Stimulated activated CD8-positive, alpha-beta memory T cell treated with anti-CD3 and anti-CD28 coated beads, Interleukin-12 subunit alpha, Interleukin-12 subunit beta, amount 100 ng/mL, for 4 hours (primary cell): ENCODE results near the gene RINL.
A peak's percentile ranks its signal among the peaks of the same experiment; 100 is the strongest.

Source experiments
- DNase-seq: peaks from one replicate; pipeline ENCODE4 v3.0.0-alpha.2; 2020; ENCODE audit warnings: low read depth

Gene RINL

DNA sequence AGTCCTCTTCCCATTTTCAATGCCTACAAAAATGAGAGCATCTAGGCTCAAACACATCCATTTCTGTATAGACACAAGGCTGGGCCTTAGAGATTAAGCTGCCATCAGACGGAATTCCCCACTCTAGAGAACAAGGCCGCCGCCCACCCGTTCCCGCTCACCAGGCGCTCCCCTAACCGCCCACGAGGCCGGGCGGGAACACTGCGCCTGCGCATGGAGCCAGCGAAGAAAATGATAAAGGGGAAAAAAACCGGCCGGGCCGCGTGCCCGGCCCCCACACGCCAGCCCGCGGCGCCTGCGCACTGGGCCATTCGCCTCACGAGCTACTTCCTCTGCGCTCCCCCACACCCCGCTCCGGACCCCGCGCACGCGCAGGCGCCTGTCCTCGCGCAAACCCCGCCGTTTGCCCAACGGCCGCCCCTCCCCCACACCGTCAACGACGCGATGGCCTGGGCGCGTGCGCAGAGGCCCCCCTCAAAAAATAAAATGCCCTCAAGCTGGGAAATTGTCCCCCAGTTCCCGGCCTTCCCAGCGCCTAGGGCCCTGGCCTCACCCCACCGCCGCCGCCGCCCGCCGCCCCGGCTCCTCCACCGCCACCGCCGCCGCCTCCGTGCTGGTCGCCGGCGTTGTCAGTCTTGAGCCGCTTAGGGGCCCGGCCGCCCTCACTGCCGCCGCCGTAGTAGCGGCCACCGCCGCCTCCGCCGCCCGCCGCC is 28.8 kb downstream of the RINL start:
- DNase-seq, result peak; percentile 99

DNA sequence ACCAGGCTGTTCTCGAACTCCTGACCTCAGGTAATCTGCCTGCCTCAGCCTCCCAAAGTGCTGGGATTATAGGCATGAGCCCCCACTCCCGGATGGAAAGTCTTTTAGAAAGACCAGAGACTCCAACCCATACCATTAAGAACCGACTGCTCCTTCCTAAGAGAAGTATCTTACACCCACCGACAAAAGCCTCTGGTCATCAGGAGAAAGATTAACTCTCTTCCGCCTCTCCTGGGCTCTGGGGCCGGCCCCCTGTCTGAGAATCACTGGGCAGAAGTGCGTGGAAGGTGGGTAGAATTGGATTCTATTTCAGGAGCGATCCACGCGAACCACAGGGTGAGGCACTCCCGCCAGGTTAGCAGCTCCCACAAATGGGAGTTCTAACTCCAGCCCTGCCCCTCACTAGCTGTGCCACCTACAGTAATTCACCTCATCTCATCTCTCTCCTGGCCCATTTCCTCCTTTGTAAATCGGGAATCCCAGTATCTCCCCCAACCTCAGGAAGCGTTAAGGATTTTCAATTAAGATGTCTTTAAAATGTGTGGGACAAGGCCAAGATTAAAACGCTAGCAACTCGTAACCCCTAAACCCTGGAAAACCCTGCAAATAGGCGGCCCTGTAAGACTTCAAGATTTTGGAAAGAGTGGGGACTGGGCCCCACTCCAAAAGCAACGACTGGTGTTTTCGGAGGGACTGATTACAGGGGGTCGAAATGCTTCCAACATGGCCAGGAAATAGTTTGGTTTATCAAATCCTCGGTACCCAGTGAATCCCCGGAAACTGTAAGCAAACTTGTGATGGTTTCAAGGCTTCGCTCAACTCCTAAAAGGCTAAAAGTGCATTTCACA is 29.6 kb downstream of the RINL start:
- no peak for DNase-seq

DNA sequence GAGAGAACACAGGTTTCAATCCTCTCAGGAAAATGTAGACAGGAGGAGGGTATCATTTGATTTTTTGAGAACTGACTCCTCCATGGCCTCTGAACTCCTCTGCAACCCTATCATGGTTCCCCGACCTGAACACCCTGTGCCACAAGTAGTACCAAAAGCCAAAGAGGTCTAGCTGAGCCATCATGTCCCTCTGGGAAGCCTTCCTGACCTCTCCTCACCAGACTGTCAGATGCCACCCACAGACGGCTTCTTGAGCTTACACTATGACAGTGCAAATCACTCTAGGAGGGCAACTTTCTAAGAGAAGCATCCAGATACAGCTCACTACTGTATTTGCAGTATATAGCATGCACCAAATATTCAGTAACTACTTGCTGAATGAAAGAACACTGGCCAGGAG is 32.0 kb downstream of the RINL start:
- no peak for DNase-seq

DNA sequence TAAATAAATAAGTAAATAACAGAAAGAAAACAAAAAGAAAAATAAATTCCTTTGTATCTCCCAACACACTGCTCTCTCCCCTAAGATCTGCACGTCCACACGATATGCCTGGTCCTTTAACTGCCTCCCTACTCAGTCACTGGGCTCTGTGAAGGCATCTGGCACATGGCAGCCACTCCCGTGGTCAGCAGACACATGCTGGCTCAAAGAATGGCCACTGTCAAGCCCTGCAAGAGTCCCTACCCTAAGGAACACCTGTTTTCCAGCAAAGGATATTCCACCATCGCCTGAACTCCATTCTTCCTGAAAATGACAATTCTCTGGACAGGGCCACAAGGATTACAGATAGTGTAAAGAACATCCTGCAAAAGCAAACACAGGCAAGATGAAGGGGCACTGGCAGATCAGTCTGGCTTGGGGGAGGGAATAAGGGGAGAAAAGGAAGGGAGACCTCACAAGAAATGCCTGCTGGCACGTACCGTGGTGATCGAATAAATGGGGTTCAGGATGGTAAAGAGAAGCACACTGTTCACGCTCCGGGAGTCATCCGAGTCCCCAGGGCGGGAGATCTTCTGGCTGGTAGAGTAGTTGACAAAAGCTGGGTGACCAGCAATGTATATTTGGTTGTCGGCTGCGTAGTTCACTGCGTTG is 32.6 kb downstream of the RINL start:
- DNase-seq, result no peak

DNA sequence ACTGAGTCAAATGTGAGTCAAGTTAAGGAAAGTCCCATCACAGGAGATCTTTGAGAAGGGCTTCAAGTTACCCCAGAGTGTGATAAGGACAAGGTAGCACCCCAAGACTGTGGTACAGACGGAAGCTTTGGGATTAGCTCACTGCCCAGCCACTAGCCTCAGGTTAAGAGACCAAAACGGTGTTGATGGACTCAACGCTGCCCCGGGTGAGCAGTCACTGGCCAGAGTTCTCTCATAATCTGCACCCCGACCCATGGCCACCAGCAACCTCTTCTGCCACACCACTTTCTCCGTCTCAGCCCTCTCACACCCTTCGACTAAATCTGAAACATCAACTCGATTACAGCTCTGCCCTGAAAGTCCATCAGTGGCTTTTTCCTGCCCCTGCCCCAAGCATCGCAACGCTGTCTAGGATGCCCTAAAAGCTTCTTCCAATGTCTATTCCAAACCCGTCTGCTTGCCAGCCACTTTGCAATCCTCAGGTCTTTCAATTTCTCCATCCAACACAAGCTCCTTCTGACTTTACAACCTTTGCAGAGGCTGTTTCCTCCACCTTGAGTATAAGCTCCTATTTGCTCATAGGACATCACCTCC is 33.9 kb downstream of the RINL start:
- no peak for DNase-seq

DNA sequence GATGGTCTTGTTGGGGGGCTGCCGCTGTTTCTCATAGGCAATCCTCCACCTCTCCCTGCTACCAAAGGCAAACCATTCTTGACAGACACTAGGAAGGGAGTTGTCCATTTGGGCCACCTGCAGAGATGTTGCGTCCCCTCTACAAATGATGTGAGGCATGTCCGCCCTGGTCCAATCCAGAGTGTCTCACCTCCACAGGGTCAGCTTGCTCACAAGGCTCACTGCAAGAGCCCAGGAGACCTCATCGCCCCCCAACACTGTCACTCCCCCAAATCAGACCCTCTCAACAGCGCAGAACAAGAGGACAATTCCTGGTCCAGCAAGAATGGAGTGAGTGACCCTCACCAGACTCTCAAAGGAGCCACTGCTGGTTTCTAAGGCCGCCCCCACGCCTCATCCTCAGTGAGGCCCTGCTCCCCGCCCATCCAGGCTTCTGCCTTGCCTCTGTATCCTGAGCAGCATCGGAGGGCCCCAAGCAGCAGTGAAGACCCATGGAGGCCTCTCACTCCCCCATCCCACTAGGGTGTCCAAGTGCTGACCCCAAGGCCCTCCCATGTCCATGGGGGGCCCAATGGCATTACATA is 34.8 kb downstream of the RINL start:
- DNase-seq, result no peak

DNA sequence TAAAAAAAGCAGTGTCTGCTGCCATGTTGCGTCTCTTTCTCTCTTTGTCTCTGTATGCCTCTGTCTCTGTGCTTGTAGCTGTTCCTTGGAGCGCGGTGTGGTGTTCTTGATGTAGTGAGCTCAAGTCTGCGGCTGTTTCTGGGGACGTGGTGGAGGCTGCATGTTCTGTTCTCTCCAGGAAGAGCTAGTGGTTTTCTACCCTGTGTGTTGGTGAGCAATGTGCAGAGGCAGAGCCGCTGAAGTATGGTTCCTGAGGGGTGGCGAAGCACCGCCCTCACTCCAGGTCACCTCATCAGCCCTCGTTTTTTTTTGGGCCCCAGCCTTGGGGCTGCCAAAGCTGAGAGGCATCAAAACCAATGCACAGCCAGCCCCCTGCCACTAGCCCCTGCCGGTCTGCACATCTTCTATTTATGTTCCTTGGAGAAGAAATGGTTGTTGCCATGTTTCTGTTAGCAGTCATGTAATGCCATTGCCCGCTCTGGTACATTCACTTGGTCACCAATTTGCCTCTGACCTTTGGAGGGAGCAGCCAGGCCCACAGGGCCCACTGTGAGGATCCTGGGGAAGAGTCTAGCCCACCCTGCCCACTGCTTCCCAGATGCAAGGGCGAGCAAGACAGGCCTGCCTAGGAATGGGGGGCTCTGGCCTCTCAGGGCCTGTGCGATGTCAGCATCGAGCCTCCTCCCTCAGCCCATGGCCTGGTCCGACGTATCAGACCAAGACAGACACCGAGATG is 35.5 kb downstream of the RINL start:
- peak; percentile 37 for DNase-seq

DNA sequence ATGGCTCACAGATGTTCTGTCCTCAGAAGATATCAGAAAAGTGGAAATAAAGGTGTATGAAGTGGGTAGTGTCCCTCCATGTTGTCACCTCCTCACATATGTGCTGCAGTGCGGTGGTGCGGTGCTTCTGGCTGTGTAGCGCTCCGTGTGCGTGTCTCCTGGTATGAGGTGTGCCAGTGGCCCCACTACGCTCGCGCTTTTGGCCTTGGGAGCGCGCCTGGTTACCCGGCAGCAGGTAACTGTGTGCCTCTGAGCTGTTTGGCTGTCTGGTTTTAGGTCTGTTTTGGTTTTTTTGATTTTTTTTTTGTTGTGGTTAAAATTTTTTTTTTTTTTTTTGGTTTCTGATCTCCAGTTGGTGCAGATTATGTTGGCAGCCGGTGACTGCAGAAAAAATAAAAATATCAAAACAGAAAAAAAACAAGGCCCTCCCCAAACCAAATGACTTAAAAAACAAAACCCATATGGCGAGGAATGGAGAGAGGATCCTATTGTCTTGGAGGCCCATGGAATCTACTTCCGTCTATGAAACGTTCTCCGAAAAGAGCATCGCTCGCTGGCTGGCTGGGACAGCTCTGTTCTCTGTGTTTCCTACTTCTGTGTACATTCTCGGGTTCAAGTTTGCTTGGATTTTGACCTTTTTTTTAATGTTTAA is 36.2 kb downstream of the RINL start:
- no peak for DNase-seq

DNA sequence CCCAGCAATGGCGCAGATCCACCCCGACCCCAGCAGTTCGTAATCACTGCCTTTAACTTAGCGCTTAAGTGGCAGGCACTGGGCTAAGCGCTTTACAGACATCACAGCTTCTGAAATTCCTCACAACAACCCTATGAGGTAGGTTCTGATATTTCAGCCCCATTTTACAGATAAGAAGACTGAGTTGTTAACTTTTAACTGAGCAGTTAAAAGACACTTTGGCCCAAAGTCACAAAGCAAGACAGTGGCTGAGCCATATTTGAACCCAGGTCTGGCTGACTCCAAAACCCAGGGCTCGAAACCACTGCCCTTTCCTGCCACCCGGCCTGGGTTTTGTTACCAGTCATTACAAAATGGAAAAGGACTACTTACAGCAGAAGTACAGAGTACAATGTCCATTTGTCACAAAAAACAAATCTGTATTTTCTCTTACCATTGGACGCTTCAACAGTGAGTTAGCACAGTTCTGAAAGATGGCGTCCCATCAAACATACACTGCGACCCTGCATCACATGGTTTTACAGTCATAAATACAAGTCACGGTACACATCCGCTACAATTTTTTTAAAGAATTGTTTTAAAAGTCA is 36.8 kb downstream of the RINL start:
- no peak for DNase-seq

DNA sequence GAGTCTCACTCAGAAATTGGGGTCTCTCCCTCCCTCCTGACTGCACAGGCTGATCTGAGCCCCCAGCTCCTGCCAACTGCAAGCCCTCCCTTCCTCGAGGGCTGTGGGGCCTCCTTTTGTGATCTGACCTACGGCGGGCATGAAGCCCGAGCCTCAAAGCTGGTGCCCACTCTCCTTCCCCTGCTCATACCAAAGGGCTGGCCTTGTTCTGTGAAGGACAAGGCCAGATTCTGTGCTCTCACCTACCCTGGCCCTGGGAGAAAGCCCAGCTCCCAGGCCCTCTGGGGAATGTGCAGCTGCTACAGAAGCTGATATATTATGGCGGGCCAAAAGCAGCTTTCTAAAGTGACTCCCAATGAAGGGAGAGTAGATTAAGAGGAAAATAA is 37.5 kb downstream of the RINL start:
- DNase-seq, result no peak

DNA sequence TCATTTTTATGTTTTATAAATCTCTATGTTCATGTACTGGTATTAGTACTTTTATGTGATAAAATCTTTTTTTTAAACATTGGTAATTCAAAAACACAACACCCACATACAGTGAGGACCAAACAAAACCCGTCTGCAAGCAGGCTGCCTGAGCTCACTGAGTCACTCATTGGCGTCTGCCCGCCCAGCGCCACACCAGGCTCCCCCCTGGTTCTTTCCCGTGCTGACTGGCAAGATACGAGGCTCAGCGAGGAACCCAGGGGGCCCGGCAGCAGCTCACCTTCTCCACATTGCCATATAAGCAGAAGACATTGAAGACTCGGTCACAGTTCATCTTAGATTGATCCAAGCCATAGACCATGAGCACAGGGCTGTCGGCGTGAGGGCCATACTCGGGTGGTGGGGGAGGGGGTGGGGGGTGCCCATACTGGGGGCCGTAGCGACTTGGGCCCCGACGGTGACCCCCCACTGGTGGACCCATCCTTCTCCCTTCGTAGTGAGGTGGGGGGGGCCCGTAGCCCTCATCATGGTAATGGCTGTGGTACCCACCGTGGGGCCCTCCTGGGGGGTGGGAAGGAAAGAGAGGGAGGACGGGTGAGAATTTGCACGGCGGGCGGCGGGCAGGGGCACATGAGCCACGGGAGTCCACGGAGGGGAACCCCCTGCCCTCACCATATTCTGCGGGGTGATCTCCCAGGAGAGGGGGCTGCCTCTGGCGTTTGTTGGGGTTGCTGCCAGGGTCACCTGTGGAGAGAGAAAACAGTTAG is 38.1 kb downstream of the RINL start:
- DNase-seq, result no peak

DNA sequence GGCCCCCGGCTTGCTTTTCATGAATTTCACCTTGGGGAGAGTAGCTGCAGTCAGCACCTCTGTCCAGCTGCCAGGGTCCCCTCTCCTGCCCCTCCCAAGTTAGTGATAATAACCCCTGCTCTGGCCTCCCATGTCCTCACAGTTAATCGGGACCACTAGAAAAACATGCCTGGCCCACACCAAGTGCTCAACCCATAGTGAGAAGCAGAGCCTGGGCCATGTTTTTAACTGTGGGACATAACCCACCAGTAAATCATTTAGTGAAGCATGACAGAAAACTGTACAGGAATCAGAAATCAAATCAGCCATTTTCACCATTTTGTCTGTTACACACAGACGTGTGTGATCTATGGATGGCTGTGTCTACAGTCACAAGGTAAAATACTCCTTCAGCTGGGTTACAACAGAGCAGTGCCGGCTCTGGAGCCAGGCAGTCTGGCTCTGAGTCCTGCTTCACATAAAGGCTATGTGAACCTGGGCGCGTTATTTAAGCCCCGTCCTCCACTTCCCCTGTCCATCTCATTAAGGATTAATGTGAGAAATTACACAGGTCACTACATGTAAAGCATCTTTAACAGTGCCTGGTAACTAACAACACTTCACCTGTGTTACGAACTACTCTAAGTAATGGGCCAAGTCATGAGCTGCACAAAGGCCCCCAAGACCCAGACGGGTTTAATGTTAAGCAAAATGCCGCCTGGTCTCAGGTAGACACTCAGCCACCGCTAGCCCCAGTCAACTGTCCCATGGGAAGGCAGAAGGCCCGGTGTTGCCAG is 38.9 kb downstream of the RINL start:
- no peak for DNase-seq

DNA sequence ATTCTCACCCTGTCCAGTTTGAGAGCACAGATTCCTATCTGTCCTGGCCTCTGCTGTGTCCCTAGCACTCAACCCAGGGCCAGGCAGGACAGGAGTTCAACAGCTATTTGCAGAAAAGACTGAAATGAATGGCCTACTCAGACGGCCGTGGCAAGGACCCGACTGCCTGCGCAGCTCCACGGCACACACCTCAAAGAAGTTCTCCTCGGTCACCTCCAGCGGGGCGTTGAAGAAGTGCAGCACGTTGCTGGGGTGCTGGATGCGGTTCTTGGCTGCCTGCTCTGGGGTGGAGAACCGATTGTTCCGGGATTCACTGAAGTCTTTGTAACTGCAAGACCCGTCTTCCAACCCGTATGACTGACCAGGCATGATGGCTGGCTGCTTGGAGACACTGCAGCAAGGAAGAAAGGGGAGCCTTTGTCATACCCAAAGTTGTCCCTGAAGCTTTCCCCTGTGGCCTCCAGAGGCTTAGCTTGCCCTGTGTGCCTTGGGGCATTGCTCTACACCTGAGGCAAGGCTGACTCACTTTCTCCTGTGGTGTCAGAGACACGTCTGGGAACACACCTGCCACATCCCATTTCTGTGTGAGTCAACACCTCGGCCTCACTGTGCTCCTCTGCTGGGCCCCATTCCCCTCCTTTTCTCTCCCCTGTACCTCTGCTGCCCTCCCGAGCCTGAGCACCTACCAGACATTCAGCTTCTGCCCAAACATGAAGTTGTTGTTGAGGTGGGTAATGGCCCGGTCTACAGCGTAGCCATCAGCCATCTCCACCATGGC is 39.7 kb downstream of the RINL start:
- DNase-seq, result peak; percentile 35

DNA sequence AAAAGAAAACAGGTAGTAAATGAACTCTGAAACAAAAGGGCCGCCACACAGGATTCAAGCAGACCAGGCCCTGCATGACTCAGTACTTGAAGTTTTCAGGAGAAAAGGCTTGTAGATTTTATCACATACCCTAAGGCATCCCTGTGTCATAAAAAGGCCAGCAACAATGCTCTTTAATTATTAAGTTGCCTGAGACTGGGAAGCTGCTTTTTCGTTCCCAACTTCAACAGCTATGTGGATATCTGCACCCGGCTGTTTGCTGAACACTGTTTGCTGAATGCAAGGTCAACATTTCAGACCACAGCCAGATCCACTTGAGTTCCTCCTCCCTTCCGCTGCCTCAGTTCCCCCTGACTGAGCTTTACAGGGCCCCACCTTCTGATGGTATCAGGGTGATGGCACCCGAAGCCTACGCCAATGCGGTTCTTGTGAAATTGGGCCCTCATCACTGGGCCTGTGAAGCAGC is 40.4 kb downstream of the RINL start:
- DNase-seq, result no peak

DNA sequence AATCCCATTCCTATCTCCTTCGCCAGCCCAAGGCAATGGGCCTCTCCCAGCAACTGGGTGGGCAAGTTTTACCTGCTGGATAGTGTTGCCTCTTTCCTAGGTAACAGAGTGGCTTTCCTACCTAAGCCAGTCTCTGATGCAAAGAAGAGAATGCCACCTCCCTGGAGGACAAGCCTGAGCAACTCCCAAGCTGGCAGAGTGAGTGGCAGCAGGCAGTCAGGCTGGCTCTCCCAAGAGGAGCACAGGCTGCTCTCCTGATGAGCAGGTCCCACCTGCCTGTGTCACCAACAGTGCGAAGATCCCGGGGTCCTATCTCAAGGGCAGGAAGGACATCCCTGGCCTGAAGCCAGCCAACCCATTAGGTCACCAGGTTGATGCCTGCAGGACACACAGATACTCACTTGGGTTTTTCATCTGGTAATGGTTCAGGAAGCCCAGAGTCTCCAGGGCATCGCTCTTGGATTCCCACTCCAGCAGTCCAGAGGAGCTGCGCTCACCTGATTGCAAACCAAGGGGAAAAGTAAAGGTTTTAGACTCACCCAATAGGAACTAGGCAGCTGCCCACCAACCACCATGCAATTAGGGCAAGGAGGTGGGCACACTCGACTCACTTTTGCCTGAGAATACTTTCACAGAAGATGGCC is 41.0 kb downstream of the RINL start:
- no peak for DNase-seq

DNA sequence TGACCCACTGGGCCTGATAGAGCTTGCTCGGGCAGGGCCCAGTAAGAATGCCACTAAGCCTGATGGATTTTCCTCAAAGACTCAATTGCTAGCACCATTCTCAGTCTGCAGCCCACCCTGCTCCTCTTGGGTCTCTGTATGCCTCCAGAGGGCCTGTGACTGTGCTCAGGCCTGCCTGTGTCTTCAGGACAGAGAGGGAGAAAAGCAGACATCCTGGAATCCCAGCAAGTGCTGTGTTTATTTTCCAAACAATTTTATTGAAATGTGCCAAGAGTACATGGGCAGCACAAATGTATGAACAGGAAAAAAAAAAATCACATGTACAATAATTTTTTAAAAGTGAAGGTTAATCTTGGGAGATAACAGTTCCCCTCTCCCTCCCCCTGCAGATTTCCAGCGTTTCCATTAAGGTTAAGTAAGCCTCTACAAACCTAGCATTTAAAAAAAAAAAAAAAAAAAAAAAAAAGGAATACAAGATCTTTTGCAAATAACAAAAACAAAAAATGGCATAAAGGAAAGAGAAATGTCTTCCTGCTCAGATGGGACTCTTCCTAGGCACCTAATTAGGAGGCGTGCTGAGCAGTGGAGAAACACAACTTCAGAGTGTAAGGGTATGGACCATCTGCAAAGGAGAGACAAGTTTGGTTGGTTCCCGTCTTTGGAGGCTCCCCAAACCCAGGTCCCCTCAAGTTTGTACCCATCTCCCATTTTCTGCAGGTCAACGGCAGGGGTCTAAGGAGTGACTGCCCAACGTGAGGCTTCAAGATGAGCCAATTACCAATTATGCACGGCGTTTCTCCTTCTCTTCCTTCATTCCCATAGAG is 41.7 kb downstream of the RINL start:
- no peak for DNase-seq

DNA sequence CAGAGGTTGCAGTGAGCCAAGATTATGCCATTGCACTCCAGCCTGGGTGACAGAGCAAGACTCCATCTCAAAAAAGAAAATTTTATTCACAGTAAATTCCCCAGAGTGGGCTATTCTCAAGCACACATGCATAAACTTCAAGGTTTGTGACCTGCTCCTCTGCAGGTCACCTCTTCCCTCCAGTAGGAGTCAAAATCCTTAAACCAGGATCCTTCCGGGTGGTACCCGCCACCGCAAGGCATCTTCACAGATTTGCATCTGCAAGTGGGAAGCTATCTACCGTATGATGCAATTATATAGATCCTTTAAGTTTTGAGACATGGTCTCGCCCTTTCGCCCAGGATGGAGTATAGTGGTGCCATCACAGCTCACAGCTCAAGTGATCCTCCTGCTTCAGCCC is 43.5 kb downstream of the RINL start:
- DNase-seq, result no peak
